Activated T-cell treated with anti-CD3 and anti-CD28 coated beads for 48 hours (primary cell): ENCODE results near the gene IGFBP4.
A peak's percentile ranks its signal among the peaks of the same experiment; 100 is the strongest.

Experiments
- DNase-seq: peaks from one replicate; pipeline ENCODE4 v3.0.0-alpha.2; 2020; ENCODE audit warnings: low read depth

The IGFBP4 gene

DNA sequence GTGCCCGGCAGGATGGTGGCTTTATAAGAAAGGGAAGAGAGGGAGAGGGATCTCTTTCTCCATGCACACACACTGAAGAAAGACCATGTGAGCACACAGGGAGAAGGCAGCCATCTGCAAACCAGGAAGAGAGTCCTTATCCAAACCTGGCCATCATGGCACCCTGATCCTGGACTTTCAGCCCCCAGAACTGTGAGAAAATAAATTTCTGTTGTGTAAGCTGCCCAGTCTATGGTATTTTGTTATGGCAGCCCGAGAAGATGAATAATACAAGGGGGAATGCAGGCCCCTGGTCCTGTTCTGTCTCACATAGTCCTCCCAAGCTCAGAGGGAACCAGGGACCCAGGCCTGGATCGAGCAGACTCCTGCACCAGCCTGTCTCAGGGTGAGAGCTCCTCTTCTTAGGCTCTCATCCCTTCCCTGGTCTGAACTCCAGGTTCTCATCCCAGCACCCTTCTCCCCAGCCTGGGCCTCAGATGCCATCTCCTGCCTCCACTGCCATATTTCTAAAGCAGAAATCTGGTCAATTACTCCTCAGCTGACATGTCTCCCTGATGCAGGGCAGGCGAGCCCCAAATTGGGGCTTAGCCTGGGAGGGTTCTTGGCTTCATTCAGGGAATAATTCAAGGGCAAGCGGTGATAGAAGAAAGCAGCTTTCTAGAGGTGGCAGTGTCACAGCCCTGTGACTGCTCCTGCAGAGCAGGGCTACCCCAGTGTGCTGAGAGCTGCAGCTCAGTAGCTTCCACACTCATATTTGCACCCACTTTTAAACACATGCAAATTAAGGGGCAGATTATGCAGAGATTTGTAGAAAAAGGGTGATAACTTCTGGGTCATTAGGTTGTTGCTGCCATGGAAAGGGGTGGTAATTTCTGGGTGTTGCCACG lies 28.8 kb downstream of the IGFBP4 start:
- DNase-seq, result no peak

DNA sequence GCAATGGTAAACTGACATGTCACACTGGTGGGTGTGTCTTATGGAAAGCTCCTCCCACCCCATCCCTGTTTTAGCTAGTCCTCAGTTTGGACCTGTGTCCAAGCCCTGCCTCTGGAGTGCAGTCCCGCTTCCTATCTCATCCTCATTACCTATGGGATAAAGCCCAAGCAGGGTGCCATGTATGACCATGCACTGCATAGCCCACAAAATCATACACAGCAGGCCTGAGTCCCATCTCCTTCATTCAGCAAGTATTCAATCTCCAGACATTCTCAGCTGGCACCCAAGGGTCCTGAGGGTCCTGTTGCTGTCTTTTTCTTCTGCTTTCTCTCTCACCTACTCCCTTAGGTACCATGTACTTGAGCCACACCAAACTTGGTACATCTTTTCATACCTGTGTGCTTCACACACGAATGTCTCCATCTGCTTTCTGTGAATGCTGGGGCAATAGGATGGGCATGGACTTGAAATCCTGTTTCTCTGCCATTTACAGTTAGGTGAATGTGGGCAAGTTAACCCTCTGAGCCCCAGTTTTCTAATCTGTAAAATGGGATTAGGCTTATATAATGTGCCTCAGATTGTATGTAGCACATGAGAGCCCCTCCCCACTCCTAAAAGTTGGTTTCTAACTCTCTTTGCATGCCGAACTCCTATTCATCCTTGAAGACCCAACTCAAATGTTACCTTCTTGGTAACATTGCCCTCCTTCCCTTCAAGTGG lies 29.6 kb downstream of the IGFBP4 start:
- no peak for DNase-seq

DNA sequence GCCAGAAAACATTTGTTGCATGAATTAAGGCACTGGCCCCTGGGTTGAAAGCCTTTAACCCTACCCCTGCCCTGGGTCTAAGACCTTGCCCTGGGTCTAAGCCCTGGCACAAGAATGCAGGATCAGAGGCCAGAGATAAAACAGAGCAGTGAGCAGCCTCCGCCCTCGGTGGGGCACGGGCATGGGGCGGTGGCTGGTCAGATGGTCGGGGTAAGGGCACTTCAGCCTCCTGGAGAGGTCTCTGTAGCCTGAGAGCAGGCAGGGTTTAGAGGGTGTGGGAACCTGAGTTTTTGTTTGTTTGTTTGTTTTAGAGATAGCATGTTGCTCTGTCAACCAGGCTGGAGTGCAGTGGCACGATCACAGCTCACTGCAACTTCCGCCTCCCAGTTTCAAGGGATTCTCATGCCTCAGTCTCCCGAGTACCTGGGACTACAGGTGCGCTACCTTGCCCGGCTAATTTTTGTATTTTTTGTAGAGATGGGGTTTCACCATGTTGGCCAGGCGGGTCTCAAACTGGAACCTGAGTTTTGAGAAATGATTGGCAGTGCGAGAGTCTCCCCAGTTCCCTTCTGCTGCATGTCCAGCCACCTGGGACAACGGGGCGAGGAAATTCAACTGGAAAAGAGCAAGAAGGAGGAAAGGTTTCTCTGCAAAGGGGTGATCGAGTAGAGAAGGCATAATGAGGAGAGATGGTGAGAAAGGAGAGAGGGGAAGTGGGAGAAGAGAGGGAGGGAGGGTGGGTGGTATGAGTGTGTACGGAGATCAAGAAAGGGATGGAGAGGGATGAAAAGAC lies 30.5 kb downstream of the IGFBP4 start:
- no peak for DNase-seq

DNA sequence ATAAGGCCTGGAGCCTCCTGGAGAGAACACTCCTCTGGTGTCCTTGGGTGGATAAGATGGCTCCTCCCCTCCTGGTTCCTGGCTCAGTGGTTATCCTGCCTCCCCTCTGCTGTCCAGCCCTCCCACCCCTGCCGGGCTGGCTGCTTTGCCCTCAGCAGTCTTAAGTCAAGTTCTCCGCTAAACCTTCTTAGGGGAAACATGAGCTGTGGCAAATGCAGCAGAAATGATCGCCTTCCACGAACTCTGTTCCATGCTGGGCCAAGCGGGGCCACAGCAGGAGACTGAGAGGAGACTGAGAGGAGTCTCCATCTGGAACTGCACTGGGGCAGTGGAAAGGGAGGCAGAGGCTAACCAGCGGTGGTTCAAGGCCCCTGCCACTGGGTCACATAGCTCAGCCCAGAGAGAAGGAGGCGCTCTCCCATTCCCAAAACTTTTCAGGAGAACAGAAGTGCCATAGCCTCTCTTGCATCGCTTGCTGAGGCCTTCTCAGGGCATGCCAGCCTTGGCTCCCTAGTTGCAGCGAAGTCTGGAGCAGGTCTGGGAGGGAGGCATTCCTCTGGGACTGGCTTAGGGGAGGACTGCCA lies 31.3 kb downstream of the IGFBP4 start:
- DNase-seq, result no peak

DNA sequence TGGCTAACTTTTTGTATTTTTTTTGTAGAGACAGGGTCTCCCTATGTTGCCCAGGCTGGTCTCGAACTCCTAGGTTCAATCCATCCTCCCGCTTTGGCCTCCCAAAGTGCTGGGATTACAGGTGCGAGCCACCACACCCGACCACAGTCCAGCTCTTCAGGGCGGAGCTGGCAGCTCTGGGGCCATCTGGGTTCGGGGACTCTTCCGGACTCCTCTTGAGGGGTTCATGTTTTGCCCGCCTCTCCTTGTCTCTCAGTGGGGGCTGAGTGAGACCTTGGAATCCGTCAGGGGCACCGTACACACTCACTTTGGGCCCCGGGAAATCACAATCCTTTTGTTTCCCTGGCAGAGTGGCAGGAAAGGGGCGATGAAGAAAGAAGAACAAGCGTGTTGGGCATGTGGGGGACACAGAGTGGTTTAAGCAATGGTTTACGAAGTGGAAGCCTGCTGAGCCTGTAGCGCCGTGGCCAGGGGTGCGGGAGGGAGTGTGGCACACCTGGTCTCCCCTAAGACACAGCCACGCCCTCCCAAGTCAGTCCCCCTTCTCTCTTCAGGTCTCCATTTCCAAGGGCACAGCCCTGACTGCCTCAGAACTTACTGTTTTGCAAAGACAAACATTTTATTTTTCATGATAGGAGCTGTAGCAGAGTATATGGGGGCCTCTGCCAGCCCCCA lies 32.1 kb downstream of the IGFBP4 start:
- DNase-seq, result no peak

DNA sequence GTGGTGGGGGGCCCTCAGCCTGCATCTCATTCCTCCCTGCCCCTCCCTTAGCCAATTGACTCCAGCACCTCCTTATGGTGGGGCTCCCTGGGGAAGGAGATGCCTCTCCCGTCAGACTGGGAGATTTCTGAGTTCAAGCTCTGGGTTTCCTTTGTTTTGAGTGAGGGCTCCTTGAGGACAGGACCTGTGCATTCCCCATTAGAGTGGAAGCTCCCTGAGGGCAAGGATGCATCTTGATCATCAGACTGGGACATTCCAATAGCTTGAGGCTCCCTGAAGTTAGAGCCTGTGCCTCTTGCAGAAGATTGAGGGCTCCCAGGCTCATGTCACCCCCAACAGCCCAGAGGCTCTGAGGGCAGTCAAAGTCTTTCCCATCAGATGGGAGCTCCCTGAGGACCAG lies 34.5 kb downstream of the IGFBP4 start:
- DNase-seq, result no peak

DNA sequence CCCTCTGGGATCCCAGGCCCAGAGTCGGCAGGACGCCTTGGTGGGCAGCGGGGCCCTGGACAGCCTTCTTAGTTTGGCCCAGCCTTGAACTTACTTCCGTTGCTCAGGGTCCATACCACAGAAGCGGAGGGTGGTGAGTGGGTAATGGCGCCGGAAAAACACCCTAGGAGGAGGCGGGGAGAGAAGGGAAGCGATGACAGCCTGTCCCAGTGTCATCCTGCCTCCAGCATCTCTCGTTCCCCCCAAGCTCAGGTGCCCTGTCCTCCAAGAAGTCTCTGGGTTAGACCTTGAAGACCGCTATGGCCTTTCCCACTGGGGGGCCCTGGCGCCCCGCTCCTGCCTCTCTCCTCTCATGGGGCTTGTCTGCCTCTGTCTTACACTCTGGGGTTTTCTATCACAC lies 35.2 kb downstream of the IGFBP4 start:
- no peak for DNase-seq

DNA sequence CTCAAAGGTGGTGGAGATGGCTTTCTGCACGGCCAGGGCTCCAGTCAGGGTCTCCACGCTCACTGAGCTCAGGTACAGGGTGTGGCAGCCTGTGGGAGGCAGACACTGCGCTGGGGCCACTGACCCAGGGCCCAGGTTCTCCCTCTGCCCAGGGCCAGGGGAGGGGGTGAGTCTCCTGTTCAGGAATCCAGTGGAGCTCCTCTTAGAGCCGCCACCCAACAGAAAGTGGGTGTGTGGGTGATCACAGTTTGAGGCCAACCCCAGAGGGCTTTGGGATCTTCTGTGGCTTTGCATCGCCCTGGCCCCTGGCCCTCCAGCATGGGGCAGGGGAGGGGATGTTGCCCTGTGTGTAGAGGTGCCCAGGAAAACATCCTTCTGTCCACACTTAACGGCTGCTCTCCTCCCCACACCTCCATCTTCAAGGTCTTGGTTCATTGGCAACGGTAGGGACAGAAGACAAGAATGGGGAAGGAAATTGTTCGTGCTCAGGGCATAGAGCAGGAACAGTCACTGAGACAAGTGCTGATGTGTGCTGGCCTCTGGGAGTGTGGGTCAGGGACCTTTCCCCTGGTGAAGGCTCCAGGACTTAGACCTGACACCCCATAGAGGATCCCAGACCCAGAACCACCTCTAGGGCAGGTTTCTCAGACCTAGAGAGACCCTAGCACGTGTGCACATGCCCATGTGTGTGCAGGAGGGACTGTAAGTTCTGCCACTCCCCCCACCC lies 36.7 kb downstream of the IGFBP4 start:
- DNase-seq, result no peak

DNA sequence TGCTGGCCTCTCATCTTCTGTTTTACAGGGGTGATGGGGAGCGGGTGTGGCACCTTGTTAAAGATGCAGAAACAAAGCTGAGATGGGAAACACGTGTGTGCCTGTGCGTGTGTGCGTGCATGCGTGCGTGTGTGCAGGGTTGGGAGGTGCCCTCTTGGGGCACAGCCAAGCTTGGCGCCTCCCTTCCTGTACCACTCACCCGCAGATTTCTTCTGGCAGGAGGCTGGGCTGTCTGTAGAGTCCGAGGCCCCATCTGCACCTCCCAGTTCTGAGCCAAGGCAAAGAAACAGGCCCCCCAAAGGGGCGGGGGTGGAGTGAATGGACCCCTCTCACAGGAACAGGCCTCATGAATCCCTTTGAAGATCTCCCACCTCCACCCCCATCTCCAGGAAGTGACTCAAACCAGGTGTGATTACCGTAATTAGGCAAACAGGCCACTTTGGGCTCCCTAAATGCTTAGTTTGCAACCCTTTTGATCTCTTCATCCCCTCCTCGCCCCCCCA lies 37.3 kb downstream of the IGFBP4 start:
- DNase-seq, result peak; percentile 82

DNA sequence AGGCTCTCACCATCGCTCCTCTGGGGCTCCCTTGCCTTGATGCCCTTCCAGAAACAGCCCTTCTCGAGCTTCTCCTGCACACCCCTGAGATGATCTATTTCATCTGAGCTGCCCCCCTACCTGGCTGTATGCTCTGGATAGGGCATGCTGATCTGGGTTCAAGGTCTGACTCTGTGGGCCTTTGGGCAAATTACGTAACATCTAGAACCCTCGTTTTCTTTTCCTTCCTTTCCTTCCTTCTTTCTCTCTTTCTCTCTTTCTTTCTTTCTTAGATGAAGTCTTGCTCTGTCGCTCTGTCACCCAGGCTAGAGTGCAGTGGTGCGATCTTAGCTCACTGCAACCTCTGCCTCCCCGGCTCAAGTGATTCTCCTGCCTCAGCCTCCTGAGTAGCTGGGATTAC lies 37.9 kb downstream of the IGFBP4 start:
- no peak for DNase-seq

DNA sequence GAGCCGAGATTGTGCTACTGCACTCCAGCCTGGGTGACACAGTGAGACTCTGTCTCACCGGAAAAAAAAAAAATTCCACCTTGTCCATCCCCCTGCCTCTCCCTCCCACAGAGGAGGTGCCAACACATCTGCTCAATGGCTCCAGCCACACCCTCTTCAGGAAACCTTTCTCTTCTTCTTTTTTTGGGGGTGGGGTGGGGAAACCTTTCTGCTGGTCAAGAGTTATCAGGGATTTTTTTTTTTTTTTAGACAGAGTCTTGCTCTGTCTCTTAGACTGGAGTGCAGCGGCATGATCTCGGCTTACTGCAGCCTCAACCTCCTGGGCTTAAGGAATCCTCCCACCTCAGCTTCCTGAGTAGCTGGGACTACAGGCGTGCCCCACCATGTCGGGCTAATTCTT lies 39.5 kb downstream of the IGFBP4 start:
- no peak for DNase-seq

DNA sequence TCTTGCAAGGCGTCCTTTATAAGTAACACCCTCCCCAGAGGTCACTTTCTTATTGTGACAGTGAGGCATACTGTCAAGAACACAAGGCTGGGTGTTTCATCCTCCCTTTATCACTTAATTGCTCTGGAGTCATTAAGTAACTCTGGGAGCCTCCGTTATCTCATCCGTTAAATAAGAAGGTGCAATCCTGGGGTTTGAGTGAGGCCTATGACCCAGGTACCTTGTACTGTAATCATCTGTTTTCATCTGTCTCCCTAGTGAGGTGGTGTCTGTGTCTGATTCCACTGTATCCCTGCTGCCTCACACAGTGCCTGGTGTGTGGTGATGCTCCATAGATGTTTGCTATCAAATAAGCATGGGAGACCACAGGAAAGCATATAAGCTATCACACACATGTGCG lies 40.4 kb downstream of the IGFBP4 start:
- no peak for DNase-seq

DNA sequence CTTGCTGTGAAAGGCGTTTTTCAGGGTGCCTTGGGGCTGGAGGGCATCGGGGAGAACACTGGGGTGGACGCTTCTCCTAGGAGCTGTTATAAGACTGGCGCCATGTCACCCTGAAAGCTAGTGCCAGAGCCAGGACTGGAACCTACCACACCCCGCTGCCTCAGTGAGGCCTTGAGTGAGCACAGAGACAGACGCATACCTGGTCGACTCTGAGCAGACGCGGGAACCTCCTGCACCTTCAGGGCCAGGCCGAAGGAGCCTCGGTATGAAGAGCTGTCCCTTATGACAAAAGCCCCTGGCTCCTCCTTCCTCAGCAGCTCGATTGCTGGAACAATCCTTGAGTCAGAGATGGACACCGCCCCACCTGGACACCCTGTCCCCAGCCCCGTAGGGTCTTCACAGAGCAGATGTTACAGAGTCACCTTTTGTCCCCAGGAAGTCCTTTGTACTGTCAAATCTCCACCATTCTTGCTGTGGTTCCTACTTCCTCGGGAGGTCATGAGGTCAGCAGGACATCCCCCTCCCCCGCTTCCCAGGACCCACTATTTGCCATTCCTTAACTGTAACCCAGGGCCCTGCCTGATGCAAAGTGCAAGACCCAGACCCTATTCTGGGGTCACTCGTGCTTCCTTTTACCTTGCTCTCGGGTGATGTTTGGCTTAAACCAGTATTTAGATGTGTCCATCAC lies 41.2 kb downstream of the IGFBP4 start:
- DNase-seq, result no peak

DNA sequence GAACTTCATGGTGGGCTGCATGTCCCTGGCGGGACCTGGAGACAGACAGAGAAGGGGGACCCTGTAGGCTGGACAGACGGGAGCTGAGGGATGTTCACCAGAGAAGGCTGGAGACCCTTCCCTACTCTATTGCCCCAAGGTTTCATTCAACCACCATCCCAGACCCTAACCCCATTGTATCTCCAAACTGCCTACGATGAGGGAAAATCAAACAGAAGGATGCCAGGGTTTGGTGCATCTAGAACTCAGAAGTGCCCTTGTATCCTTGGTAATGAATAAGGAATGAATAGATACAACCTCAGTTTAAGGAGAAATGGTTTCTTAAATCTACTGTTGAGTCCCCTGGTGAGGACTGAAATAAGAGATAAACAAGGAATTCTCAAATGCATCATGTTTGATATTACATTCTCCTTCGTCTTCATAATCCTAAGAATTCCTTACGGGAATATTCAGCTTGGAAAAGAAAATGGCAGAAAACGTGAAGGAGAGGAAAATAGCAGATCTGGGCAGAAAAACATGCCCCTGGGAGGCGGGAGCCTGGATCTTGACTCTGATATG lies 41.8 kb downstream of the IGFBP4 start:
- no peak for DNase-seq

DNA sequence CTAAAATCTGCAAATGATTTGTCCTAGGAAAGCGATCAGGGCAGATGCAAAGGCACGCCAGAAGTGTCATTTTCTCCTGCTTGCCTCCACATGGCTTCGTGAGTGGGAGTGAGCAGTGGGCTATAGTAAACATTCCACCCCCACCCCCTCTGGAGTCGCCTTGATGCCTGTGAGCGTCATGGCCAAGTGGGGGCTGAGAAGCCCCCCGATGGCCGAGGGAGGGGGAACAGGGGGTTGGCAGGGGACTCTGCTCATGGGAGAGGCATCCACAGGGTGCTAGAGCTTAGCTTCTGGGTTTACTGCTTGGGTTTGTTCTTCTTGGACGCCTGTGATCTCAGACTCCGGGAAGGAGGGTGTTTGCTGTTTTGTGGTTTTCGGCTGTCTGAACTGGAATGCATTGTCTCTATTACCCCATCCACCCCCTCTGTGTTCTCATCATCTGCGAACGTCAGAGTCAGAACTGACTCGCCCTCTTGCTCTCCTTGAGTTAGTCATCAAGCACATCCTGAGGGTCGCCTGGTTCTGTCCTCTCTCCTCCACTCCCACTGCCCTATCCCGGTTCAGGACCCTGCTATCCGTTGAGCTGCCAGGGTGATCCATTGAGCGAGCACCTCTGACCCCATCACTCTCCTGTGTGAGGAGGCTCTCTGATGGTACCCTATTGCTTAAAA lies 42.7 kb downstream of the IGFBP4 start:
- DNase-seq, result peak; percentile 26

DNA sequence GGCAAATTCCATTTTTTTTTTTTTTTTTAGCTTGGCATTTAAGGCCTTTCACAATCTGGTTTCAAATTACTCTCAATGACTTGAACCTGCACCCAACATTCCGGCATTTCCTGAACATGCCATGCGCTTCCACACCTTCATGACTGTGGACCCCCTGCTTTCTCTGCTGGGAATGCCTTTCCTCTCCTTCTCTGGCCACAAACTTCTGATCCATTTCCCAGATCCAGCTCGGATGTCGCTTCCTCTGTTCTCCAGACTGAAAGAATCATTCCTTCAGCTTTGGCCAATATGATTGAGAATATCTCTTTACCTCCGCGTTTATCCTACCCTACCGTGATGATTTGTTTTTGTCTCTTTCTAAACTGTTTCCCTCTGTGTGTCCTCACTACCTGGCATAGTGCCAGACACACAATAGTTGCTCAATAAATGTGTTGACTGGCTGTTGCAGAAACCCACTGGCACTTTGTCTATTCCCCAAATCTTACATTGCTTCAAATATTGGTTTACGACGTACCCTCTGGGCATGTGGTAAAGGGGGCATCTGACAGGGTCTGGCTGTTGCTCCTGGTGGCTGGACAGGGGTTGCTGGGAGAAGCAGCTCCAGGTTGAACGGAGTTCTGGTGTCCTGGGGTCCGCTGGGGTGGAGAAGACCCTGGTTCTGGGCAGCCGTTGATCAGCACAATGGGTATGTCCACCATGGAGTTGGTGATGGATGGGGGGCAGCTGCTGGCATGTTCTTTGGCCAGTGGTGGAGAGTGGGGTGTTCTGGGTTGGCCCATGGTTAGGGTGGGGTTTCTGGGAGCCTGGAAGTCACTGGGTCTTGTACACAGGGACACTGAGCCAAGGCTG lies 43.5 kb downstream of the IGFBP4 start:
- DNase-seq, result no peak

DNA sequence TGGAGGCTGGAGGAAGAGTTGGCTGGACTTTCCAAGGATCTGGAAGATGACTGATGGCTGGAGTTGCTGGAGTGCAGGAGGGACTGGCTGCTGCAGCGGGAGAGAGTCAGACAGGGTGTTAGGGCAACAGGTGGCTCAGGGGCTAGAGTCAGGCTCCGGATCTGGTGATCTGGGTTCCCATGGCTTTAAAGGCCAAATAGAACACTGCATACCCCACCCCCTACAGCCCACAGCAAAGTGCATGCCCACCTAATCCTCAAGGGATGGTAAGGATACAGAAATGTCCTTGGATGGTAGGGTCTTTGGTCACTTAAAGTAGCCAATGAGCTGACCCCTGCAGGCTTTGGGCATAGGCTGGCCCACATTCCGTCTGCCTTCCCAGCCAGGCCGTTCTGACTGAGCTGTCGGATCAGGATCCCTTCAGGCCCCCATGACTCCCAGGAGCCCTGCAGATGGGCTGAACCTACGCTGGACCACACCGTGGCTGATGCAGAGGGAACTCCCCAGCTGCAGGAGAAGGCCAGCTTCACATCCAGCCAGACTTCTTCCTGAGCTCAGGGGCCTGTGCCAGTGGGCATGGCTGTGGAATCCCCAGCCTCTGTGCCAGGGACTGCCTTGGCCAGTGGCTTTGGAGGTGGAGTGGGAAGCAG lies 44.2 kb downstream of the IGFBP4 start:
- no peak for DNase-seq

DNA sequence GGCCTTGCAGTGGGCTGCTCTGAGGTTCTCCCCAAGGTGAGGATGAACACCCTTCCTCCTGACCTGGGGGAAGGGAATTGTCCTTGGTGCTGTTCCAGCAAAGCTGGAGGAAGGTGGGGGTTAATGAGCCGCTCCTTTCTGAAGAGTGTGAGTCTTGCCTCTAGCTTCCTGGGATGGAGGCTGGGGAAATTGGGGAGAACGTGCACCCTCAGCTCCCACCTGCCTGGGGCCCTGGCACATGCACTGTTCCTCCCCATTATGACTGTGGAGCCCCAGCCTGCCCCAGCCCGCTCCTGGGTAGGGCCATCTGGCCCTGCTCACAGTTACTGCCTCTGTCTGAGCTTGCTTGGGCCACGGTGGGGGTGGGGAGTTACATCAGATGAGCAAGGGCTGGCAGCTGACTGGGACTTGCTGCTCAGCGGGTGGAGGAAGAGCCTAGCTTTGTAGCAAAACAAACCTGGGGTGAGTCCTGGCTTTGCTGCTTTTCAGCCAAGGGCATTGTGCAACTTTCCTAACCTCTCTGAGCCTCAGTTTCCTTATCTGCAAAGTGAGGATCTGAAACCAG lies 47.1 kb downstream of the IGFBP4 start:
- DNase-seq, result no peak
